Muscle of arm (tissue), 12 donors: ENCODE results near the gene TRAF5. TPM values are rescaled to one million over a fixed set of nuclear protein-coding genes. Genes with fewer than 3 reads are reported as not detected.

ENCODE experiments used
- DNase-seq: peaks from one replicate; pipeline ENCODE4 v3.0.0-alpha.2; 2013
- polyA plus RNA-seq, 12 donors: library from polyadenylated mRNA; unstranded; fragments of 120-200 nt; gene quantifications; one replicate each; pipeline ENCODE4 v1.2.1, GENCODE V29; 2013; ENCODE audit not compliant: insufficient read length in 12 of 12

Gene TRAF5
- polyA plus RNA-seq, 12 donors, result 15.4 to 41.8 (median 23.2) TPM; not detected in 1

DNA sequence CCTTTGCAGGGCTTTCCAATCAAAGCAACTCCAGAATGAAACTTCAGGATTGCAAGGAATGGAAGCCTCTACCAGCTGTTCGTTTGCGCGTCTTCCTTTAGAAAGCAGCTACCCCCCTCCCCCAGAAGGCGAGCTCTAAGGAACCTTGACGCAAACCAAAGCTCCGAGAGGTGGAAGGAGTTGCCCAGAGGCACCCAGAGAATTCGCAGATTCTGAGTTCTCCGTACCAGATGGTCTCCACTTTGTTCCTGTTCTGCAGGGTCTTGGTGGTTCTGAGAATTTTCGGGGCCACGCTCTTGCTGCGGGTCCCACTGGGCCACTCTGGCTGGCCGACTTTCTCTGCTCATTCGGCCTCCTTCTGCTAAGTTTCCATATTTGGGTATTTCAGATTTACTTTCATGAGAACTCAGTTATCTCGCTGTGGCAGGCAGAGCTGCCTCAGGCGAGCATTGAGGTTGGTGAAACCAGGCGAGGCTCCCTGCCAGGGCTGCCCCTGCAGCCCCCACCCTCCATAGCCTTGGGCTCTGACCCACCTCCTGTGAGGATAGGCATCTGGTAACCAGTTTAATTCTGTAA lies 801 bp downstream of the TRAF5 start:
- peak; percentile 59 for DNase-seq

DNA sequence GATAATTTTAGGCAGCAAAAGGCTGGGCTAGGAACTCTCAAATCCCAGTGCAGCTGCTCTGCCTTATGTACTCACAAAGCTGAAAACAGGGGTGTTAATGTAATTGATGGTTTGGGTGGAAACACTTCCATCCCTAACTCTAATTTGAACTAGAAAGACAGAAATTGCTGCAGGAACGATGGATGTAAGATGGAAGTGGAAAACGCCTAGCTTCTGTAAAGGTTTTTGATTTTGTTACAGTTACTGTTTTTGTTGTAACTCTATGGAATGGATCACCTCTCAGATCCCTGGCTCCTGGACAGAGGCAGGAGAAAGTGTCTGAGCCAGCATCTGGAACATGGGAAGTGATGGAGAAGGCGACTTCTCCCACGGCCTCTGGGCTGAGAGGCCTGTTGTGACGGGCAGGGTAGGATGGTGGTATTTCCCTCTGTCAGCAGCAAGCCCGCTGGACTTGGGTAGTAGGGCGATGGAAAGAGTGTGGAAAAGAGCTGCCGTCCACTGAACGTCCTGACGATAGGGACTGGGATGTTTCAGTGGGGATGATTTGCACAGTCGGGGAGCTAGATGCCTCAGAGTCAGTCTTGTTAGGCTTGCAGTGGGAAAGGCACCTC lies 1.6 kb downstream of the TRAF5 start:
- no peak for DNase-seq

DNA sequence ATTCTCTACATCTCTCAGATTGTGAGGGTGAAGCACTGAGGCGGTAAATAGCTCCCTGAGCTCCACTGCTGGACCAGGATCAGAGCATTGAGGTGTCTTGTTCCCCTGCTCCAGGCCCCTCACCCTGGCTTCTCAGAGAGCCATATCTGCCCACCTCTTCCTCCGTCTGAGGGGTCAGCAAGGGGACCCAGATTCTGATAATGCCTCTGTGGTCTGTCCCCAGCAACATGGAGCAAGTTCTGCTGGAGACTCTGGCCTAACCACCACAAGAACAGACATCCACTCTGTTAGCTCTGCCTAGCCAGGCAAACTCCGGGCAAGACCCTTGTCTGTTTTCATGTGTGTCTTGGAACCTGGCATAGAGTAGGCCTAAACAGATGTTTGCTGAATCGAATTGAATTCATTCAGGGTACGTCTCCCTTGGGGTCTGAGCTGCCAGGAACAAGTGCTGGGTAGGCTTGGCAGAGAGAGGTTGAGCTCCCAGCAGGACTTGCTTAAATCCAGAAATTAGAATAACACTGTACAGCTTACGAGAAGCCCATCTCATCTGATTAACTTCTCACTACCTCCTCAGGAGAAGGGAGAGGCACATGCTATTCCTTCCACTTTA lies 2.3 kb downstream of the TRAF5 start:
- DNase-seq, result no peak

DNA sequence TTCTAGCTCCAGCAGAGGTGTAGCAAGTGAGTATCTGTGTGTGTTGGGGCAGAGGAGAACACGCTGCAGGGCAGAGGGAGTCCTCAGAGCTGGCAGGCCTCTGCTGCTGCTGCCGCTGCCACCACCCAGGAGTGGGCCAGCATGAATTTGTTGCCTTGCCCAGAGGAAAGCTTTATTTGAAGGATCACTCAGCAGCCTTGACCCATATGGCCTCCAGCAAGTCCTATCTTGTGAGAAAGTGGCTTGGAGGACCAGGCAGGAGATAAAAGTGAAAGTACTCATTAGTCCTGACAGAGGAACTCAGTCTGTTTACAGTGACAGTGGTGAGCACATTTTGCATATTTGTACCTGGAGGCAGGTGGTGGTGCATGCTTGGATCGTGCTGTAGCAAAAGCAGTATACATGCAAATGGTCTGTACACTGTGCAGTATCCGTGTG lies 3.1 kb downstream of the TRAF5 start:
- no peak for DNase-seq

DNA sequence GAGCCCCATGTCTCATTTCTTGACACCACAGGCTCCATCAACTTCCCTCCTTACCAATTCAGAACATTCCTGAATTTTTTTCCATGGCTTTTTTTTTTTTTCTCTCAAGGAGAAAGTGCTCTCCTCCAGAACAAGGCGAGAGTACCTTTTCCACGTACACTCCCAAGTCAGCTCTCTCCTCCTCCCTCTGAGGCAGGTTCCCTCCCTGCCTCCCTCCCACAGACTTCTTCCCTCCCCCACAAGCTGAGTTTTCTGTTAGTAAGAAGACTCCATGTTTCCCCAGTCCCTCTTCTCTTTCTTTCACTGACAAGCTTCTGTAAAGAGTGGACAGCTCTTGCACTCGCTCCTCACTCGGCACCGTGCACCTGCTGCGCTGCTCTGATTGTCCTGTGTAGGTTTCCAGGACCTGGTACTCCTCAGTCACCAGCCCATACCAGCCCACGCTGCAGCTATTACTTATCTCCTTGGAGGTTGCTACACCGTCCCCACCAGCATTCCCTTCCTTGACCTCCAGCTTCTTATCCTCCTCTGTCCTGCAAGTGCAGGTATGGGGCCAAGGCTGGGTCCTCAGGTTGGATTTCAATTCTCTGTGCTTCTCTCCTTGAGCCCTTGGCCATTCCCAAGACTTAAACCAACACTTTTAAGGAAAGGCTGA lies 3.8 kb downstream of the TRAF5 start:
- DNase-seq, result no peak

DNA sequence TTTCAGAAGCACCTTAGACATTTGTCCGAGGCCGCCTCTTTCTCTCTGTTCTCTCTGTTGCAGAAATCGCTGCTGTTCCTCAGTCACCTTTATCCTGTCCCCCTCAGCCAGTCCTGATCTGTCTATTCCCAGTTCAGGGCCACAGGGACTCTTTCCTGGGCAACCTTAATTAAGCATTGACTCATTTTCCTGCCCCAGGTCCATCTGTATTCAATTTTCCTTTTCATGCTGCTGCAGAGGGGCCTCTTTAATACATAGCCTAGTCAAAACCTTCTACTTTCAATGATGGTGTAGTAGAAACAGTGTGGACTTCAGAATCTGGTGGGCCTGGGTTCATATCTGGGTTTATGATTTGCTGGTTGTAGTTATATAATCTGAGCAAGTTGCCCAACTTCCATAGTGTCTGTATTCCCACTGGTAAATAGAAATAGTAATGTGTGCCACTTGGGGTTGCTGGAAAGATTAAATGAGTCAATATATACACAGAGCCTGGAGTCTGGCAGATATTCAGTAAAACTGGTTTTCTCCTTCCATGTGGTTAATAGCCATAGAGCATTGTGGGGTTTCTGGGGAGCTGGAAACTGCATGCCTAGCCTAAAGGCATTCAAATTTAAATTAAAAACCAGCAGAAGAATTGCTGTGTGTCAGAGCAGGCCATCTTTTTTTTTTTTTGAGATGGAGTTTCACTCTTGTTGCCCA lies 4.5 kb downstream of the TRAF5 start:
- no peak for DNase-seq

DNA sequence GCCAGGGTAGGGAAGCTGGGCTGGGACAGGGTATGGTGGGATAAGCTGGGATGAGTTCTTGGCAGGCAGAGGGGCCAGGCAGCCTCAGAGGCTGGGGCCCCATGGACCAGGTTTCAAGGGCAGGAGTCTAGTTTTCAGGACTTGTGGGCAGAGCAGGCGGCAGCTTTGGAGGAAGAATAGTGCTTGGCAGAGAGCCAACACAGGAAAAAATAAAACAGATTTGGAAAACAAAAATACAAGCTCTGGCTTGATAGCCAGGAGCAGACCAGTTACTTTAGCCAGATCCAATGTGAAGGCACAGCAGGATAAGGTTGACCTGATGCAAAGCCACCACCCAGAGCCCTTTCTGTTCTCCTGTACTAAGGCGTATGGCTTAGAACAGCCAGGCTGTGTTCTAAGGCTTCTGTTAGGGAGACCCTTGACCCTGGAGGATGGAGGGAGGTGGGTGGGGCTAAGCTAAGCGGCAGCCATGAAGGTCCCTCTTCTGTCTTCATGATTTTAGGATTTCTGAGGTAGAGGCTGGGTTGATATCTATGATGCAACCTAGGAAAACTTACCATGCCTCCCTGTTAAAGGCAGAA lies 5.5 kb downstream of the TRAF5 start:
- no peak for DNase-seq

DNA sequence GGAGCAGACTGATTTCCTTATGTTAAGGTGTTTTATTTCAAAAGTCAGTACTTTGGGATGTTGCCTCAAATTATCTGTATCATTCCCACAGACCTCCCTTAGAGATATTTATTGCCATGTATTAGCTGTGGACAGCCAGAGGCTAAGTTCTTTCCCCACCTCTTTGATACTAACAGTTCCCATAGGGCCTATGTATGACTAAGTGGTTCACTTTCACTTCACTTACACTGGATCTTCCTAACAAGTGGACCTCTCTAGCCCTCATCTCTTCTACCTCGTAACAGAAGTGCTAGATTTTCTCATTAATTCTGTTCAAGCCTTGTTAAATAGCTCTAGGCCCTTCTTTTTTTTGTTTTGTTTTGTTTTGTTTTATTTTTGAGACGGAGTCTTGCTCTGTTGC lies 6.2 kb downstream of the TRAF5 start:
- DNase-seq, result no peak

DNA sequence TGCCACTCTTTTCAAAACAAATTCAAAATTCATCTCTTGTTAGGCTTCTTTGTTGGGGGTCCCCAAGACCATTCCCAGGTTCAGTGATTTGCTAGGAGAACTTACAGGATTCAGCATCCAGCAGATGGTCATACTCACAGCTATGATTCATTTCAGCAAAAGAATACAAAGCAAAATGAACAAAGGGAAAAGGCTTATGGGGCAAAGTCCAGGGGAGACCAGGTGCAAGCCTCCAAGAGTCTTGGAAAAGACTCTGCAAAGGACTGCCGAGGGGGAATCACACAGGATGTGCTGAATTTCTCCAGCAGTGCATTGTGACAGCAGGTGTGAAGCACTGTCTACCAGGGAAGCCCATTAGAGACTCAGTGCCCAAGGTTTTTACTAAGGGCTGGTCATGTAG lies 7.3 kb downstream of the TRAF5 start:
- DNase-seq, result no peak

DNA sequence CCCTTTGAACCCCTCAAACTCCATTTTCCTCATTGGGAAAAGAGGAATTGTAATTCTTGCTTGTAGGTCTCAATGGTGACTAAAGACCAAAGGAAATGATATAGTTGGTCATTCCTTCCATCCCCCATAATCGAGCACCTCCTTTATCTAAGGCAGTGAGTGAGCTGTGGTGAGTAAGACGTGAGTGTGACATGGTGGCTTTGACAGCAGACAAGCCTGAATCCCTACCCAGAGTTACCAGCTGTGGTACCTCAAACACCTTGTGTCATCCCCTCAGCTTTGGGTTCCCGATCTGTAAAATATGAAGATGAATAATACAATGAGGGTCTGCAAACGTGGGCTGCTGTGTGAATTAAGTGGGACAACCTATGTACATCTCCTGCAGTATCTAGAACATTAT lies 8.4 kb downstream of the TRAF5 start:
- no peak for DNase-seq

DNA sequence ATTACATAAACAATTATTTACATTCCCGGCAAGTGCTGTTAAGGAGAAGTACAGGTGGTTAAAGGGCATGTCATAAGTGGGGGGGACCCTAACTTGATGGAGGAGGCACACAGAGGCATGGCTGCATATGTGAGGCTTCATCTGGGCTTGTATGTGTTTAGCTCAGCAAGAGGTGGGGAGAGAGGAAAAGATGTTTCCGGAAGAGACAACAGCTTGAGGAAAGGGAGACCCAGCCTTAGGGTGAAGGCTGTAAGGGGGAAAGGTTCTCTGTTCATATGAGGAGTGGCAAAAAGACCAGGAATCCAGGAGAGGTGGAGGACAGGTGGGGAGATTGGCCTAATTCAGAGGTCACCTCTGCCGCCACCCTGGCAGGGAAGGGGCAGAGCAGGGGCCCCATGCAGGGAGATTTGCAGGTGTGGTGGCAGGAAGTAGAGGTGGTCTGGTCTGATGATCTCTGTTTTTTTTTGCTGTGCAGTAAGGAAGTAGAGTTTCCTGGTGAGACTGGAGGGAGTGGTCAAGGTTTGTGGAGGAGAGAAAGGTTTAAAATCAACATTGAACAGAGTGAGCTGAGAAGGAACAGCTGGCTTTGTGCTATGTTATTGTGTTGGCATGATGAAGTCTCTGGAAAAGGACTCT lies 9.0 kb downstream of the TRAF5 start:
- DNase-seq, result no peak

DNA sequence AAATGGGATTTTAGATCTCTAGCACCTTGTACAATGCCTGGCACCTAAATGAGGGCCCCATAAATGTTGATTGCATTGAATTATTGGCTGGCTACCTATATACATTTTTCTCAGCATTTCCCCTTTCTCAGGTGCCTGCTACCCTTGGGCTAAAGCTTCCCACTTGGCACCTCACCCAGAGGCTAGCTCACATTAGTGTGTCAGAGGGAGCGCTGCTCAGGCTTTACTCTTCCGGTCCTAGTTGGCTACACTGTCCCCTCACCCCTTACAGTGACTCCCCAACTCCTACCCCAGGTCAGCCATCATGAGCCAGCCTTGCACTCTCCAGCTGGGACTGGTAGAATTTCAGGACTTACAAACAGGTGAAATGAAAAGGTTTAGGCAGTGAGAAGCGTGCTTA lies 9.5 kb downstream of the TRAF5 start:
- DNase-seq, result no peak

DNA sequence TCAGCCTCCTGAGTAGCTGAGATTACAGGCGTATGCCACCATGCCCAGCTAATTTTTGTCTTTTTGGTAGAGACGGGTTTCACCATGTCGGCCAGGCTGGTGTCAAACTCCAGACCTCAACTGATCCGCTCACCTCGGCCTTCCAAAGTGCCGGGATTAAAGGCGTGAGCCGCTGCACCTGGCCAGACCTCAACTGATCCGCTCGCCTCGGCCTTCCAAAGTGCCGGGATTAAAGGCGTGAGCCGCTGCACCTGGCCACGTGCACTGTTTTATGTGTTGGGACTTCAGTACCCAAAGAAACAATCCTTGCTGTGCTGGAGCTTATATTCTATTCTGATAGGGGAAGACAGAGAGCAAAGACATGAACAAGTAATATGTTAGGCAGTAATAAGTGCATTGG lies 10.1 kb downstream of the TRAF5 start:
- DNase-seq, result no peak

DNA sequence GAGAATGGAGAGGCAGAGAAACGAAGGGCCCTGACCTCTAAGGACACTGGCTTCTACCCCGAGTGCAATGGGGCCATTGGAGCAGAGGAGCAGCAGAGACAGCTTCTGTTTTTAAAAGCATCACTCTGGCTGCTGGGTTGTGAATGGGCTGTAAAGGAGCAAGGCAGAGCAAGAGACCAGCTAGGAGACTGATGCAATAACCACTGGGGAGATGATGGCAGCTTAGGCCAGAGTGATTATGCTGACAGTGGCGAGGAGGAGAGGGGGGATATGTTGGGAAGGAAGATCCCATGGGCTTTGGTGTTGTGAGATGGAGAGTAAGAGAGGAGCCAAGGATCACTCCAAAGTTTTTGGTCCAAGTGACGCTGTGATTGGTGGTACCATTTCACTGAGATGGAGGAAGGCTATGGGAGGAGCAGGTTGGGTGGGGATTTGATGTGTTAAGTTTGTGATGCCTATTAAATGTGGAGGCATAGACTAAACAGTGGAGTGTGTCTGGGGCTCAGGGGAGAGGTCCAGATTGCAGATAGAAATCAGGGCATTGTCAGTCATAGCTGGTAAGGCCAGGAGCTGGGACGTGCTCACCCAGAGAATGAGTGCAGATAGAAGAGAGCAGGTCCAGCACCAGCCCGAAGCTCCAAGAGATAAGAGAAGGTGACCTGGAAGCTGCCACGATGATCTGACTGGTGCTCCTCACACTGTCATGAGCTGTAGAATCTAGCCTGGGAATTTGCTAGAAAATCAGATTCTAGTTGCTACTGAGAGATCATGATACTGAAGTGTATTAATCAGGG lies 11.0 kb downstream of the TRAF5 start:
- DNase-seq, result no peak

DNA sequence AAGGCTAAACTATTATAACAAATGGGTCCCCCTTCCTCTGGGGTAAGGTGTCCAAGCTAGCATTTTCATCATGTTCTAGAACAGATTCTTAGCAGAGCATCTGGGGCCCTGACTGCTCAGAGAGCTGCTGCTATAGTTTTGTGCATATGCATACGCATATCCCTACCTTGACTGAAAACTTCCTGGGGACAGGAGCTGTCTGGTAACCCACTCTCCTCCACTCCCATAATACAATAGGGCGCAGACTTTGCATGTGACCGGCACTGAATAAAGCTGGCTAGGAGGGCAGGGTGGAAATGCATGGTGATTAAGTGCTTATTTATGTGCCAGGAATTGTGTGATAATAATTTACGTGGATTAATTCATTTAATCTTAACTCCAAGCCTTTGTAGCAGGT lies 11.6 kb downstream of the TRAF5 start:
- DNase-seq, result no peak

DNA sequence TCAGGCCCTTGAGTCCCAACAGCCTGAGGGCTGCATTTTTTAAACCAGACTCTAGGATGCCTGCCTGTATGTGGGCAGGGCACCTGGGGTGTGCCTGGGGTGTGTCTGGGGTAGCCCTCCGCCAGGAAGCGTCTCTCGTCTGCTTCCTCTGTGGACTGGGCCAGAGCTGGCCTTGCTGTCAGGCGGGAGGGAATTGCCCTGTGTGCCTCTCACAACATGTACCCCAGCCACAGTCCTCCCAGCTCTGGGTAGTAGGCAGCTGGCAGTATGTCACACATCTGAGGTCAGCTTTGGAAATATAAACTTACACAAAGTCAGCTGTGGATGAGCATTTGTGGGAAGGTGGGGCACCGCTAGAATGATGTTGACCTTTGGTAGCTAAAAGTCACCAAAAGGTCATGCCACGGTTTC lies 13.0 kb downstream of the TRAF5 start:
- DNase-seq, result no peak

DNA sequence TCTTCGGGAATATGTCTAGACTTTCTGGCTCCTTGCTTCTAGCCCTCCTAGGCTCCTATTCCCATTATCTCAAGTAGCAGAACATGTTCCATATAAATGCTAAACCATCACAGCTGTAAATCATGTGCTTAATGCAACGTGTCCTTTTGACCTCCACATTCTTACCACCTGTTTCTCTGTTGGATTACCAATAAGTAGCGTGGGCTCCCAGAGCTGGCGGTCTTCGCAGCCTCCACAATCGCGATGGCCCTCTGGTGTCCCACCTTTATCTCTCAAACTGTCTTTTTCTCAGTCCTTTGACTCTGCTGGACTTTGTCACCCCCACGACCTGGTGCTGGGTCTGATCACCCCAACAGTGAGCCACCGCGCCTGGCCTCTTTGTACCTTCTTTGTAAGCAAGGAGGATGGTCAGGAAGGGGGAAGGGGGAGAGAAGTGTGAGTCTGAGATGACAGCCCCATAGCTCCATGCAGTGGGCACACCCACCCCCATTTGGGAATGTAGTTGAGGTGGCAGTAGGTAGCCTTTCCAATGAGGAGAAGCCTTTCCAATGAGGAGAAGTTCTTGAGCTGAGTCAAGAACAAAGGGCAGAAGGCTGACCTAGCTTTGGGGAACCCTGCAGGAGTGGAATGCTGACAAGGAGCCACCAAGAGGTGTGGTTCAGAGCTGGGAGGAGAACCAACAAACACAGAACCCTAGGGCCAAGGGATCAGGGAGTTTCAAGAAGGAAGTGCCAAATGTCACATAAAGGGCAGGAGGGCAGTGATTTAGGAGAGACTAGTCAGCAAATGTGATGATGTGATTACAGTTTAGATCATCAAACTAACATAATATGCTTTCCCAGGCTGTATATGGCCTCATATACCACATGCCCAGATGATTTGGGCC lies 14.2 kb downstream of the TRAF5 start:
- DNase-seq, result no peak

DNA sequence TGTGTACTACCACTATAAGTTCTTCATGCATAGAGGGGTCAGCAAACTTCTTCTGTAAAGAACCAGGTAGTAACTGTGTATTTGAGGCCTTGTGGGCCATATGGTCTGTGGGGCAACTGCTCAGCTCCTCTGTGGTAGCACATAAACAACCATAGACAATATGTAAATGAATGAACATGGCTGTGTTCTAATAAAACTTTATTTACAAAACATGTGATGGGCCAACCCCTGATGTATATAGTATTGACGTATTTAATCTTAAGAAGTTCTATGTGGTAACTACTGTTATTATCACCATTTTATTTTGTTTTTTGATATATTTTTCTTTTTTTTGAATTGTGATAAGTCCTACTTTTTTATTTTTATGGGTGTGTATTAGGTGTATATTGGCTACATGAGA lies 15.4 kb downstream of the TRAF5 start:
- no peak for DNase-seq

DNA sequence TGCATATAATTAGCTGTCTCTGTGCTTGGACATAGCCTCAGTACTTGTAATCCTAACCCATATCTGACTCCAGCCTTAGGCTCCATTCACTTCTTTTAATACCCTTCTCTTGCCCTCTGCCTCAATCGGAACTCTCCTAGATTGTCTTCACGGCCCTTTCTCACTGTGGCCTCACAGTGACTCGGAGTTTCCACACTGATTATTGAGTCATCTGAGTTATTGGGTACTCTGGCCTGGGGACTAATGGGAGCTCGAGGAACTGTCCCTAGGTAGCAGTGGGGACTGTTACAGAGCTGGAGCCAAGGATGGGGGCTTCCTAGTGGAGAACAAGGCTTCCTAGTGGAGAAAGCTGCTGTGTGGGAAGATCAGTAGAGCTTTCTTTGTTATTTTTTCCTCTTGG lies 17.0 kb downstream of the TRAF5 start:
- DNase-seq, result no peak

DNA sequence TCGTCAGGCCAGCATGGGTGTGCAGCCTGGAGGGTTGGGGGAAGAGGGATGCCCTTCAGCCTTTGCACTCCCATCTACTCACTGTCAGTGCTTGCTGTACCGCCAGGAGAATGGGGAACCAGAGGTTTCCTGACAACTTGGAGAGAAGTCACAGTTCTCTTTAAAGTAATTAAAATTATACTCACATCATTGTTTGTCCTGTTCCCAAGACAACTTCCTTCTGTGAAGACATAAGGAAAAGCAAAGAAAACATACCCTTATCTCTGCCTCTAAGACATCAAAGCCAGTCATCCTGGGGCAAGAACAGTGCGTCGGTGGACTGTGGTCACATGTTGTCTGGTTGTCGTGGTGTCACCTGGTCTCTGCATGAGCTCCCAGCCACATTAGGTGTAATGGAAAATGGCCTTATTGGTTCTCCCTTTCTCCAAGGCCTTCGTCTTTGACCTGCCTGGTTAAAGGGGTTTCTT lies 17.6 kb downstream of the TRAF5 start:
- DNase-seq, result no peak
